Osteocyte (in vitro differentiated cells): Measurements from ENCODE around the gene RAP1A. TPM values are rescaled to one million over a fixed set of nuclear protein-coding genes. Genes with fewer than 3 reads are reported as not detected.
A peak's percentile ranks its signal among the peaks of the same experiment; 100 is the strongest.

Experiments
- DNase-seq: peaks from one replicate; pipeline ENCODE4 v3.0.0; 2021; ENCODE audit warnings: mixed read lengths; ENCODE audit not compliant: unreplicated experiment; ENCODE audit errors: extremely low spot score
- H3K27ac Mint-ChIP-seq: one replicate; pipeline ENCODE4 v1.8.0; 2021; ENCODE audit warnings: mild to moderate bottlenecking, mixed read lengths; ENCODE audit not compliant: unreplicated experiment
- H3K27me3 Mint-ChIP-seq: one replicate; pipeline ENCODE4 v1.8.0; 2021; ENCODE audit warnings: mixed read lengths; ENCODE audit not compliant: unreplicated experiment
- H3K36me3 Mint-ChIP-seq: one replicate; pipeline ENCODE4 v1.8.0; 2021; ENCODE audit warnings: mixed read lengths; ENCODE audit not compliant: unreplicated experiment
- H3K4me1 Mint-ChIP-seq: one replicate; pipeline ENCODE4 v1.8.0; 2021; ENCODE audit warnings: mixed read lengths; ENCODE audit not compliant: unreplicated experiment
- H3K4me3 Mint-ChIP-seq: one replicate; pipeline ENCODE4 v1.8.0; 2021; ENCODE audit warnings: mild to moderate bottlenecking, moderate library complexity, mixed read lengths; ENCODE audit not compliant: unreplicated experiment
- H3K9me3 Mint-ChIP-seq: one replicate; pipeline ENCODE4 v1.8.0; 2021; ENCODE audit warnings: mixed read lengths; ENCODE audit not compliant: unreplicated experiment
- CTCF ChIP-seq: fragments of 200-600 bp; sonication (generic); IDR thresholded peaks from 2 replicates; pipeline ENCODE4 v1.5.0; 2021; ENCODE audit warnings: antibody characterized with exemption, mild to moderate bottlenecking, moderate library complexity
- total RNA-seq: library from RNA; stranded (reverse); gene quantifications from 2 replicates; pipeline ENCODE4 v1.2.1, GENCODE V29; 2021

Gene RAP1A
- total RNA-seq, 1 donor from 2014 or later = 48.3 TPM

DNA sequence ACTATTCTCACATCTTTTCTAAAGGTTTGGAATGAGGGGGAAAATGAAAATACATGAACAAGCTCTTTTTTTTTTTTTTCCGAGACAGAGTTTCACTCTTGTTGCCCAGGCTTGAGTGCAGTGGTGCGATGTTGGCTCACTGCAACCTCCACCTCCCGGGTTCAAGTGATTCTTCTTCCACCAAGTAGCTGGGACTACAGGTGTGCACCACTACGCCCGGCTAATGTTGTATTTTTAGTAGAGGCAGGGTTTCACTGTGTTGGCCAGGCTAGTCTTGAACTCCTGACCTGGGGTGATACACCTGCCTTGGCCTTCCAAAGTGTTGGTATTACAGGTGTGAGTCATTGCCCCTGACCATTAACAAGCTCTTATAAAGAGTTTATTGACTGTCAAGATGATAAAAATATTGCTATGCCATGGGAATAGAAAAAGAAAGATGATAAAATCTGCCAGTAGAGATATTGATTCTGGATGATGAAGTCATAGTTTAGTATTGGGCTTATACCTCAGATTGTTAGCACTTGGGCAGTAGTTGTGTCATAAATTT, 83.0 kb downstream of the RAP1A start:
- Mint-ChIP-seq H3K27me3 (no peaks in the 10 kb centered on the region), H3K36me3 (peaks cover 46% of the 10 kb centered on the region), H3K9me3 (no peaks in the 10 kb centered on the region), H3K4me3 (no peak overlapping the region), H3K27ac (no peak overlapping the region), H3K4me1 (peaks cover 2% of the 10 kb centered on the region)
- DNase-seq = no peak
- TF ChIP-seq CTCF = no peak

DNA sequence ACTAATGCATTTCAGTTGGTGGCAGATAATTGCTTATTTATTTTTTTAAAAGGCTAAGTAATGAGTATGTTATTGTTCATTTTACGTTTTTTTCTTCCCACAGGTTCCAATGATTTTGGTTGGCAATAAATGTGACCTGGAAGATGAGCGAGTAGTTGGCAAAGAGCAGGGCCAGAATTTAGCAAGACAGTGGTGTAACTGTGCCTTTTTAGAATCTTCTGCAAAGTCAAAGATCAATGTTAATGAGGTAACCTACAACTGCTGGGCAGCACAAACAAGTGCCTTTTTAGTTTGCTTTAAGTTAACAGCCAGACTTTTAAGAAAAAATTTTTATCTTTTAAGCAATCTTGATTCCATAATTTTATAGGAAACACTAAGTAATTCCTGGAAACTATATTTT, 84.7 kb downstream of the RAP1A start:
- Mint-ChIP-seq H3K9me3 (no peaks in the 10 kb centered on the region), H3K4me1 (peaks cover 12% of the 10 kb centered on the region), H3K27ac (no peak overlapping the region), H3K4me3 (no peak overlapping the region), H3K36me3 (peaks cover 41% of the 10 kb centered on the region), H3K27me3 (no peaks in the 10 kb centered on the region)
- DNase-seq = no peak
- TF ChIP-seq CTCF = no peak

DNA sequence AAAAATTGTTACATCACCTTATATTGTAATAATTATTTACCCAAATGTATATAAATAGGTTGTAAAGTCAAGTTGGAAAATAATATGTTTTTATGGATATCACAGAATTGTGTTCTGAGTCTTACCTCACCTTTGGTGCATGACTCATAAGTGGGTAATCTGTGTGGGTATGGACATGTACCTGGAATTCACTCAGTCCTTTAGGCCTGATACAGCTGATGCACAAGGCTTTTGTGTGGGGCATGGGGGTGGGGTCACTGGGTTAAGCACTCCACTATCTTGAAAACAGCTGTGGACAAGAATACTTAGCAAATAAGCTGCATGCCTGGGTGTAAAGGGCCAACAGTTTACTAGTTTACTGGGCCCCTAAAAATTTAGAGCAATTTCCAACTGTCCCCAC, 85.2 kb downstream of the RAP1A start:
- H3K4me1 Mint-ChIP-seq = peaks cover 12% of the 10 kb centered on the region
- DNase-seq = no peak
- H3K9me3 Mint-ChIP-seq = no peaks in the 10 kb centered on the region
- TF ChIP-seq CTCF = no peak
- no peaks in the 10 kb centered on the region for H3K27me3 Mint-ChIP-seq
- H3K4me3 Mint-ChIP-seq = no peak overlapping the region
- H3K27ac Mint-ChIP-seq = no peak overlapping the region
- peaks cover 40% of the 10 kb centered on the region for H3K36me3 Mint-ChIP-seq

DNA sequence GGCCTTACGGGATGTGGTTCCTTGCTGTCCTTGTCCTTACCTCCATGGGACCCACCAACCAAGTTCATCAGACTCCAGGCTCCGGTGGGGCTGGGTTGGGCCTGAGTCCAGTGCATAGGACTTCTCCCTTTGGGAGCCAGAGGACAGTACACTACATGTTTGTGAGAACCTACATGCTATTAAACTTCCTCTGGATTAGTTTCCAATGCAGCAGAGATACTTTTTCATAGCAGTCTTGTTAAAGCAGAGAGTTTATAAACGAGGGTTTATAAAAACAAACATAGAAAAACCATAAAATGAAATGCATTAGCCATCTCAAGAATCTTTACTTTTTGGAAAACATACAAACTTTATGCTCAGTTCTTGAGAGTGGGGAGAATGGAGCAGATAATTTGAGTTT, 86.3 kb downstream of the RAP1A start:
- TF ChIP-seq CTCF = no peak
- peaks cover 12% of the 10 kb centered on the region for H3K4me1 Mint-ChIP-seq
- H3K4me3 Mint-ChIP-seq = no peak overlapping the region
- peaks cover 30% of the 10 kb centered on the region for H3K36me3 Mint-ChIP-seq
- H3K27ac Mint-ChIP-seq = peak overlapping the region; percentile 2
- DNase-seq = no peak
- no peaks in the 10 kb centered on the region for H3K27me3 Mint-ChIP-seq
- no peaks in the 10 kb centered on the region for H3K9me3 Mint-ChIP-seq

- Mint-ChIP-seq H3K27me3 (no peaks in the 10 kb centered on the region), H3K4me1 (peaks cover 12% of the 10 kb centered on the region), H3K27ac (peak overlapping the region; percentile 12), H3K36me3 (peaks cover 23% of the 10 kb centered on the region), H3K4me3 (no peak overlapping the region), H3K9me3 (no peaks in the 10 kb centered on the region)
- DNase-seq = no peak
- no peak for TF ChIP-seq CTCF
Observed at GRCh38 chr1:111706921-111707320, 87.3 kb downstream of the RAP1A start.
